ENCODE results near the gene POLR2L.
A peak's percentile ranks its signal among the peaks of the same experiment; 100 is the strongest.

POLR2L gene

GRCh38 chr11:873706-874105 is 31.4 kb upstream of the POLR2L start:
- no peak for ATAC-seq
- TF ChIP-seq PPARA (CRISPR knock-in tag; IDR thresholded peaks at IDR 0.05; ENCODE audit: borderline replicate concordance) (no peak), ZNF70 (CRISPR knock-in tag; IDR thresholded peaks at IDR 0.05) (no peak), RARB (CRISPR knock-in tag; IDR thresholded peaks at IDR 0.05) (no peak), SNAI2 (CRISPR knock-in tag; IDR thresholded peaks at IDR 0.05) (no peak), ISL1 (CRISPR knock-in tag; IDR thresholded peaks at IDR 0.05) (no peak), TOX (CRISPR knock-in tag; IDR thresholded peaks at IDR 0.05; ENCODE audit: borderline replicate concordance) (no peak), POU6F1 (CRISPR knock-in tag; IDR thresholded peaks at IDR 0.05; ENCODE audit: borderline replicate concordance, low read depth) (no peak), ZFP30 (CRISPR knock-in tag; IDR thresholded peaks at IDR 0.05) (no peak), ESRRG (CRISPR knock-in tag; IDR thresholded peaks at IDR 0.05) (no peak)
- TF ChIP-seq, protein P1, sequence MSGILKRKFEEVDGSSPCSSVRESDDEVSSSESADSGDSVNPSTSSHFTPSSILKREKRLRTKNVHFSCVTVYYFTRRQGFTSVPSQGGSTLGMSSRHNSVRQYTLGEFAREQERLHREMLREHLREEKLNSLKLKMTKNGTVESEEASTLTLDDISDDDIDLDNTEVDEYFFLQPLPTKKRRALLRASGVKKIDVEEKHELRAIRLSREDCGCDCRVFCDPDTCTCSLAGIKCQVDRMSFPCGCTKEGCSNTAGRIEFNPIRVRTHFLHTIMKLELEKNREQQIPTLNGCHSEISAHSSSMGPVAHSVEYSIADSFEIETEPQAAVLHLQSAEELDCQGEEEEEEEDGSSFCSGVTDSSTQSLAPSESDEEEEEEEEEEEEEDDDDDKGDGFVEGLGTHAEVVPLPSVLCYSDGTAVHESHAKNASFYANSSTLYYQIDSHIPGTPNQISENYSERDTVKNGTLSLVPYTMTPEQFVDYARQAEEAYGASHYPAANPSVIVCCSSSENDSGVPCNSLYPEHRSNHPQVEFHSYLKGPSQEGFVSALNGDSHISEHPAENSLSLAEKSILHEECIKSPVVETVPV (CRISPR knock-in tag; IDR thresholded peaks at IDR 0.05), result no peak

DNA sequence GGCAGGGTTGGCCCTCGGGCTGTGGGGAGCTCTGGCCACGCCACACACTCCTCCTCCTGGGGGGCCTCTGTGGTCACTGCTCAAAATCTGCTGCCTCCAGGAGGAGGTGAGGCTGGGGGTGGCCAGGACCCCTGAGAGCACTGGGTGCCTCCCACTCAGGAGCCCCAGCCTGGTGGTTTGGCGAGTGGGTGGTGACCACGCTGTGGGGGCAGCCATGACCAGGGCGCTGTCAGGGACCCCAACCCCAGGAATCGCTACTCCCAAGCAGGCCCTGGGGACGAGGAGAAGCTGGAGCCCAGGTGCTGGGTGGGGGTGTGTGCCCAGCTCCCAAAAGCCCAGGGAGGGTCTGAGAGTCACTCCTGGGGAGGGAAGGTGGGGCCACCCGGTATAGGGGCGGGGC is 30.5 kb upstream of the POLR2L start:
- TF ChIP-seq BACH2 (CRISPR knock-in tag; IDR thresholded peaks at IDR 0.05; ENCODE audit: borderline replicate concordance) (no peak), CSDC2 (CRISPR knock-in tag; IDR thresholded peaks at IDR 0.05) (no peak), ZFP30 (CRISPR knock-in tag; IDR thresholded peaks at IDR 0.05) (no peak)
- no peak for ATAC-seq

DNA sequence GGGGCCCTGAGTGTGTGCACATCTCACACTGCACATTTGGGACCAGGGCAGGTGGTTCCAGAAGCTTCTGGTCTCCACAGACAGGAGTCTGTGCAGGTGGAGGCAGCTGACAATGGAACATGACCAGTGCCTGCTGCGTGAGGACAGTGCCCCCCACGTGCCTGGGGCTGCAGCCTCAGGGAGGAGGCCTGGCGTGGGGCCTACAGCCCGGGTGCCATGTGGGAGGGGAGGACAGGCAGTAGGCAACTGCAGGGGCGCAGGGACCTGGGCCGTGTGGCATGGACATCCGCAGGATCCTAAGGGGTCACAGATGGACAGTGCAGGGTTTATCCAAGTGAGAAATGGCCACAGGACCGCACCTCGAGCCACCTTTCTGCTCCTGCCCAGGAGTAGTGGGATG is 29.1 kb upstream of the POLR2L start:
- TF ChIP-seq ZNF8 (CRISPR knock-in tag; IDR thresholded peaks at IDR 0.05), result no peak
- no peak for TF ChIP-seq POU6F1 (CRISPR knock-in tag; IDR thresholded peaks at IDR 0.05; ENCODE audit: borderline replicate concordance, low read depth)
- TF ChIP-seq, protein P1 (CRISPR knock-in tag; IDR thresholded peaks at IDR 0.05), result no peak
- no peak for TF ChIP-seq TOX (CRISPR knock-in tag; IDR thresholded peaks at IDR 0.05; ENCODE audit: borderline replicate concordance)
- no peak for ATAC-seq

DNA sequence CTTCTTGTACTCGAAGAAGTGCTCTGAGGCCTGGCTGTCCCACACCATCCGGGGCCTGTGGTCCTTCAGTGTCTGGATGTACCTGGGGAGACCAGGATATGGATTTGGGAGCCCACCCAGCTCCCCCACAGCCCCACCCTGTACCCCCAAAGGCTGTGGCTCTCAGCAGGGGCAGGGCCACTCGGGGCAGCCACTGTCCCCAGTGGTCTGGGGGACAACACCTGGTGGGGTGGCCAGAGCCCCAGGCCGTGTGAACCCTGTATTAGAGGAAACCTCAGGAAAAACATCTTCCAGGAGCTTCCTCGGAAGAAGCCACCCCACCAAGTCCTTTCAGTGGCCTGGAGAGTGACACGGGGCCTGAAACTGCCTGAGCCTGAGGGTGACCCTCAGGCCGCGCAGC is 28.1 kb upstream of the POLR2L start:
- no peak; the same call in 2 of the 3 replicates for ATAC-seq
- TF ChIP-seq ISL1 (CRISPR knock-in tag; IDR thresholded peaks at IDR 0.05) (no peak), TOX (CRISPR knock-in tag; IDR thresholded peaks at IDR 0.05; ENCODE audit: borderline replicate concordance) (no peak), POU6F1 (CRISPR knock-in tag; IDR thresholded peaks at IDR 0.05; ENCODE audit: borderline replicate concordance, low read depth) (no peak), CSDC2 (CRISPR knock-in tag; IDR thresholded peaks at IDR 0.05) (no peak), SNAI2 (CRISPR knock-in tag; IDR thresholded peaks at IDR 0.05) (no peak), PPARA (CRISPR knock-in tag; IDR thresholded peaks at IDR 0.05; ENCODE audit: borderline replicate concordance) (no peak), RARB (CRISPR knock-in tag; IDR thresholded peaks at IDR 0.05) (no peak)

GRCh38 chr11:870127-870413 is 27.7 kb upstream of the POLR2L start:
- peak; percentile 27 for ATAC-seq
- TF ChIP-seq, protein P2, sequence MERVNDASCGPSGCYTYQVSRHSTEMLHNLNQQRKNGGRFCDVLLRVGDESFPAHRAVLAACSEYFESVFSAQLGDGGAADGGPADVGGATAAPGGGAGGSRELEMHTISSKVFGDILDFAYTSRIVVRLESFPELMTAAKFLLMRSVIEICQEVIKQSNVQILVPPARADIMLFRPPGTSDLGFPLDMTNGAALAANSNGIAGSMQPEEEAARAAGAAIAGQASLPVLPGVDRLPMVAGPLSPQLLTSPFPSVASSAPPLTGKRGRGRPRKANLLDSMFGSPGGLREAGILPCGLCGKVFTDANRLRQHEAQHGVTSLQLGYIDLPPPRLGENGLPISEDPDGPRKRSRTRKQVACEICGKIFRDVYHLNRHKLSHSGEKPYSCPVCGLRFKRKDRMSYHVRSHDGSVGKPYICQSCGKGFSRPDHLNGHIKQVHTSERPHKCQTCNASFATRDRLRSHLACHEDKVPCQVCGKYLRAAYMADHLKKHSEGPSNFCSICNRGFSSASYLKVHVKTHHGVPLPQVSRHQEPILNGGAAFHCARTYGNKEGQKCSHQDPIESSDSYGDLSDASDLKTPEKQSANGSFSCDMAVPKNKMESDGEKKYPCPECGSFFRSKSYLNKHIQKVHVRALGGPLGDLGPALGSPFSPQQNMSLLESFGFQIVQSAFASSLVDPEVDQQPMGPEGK (CRISPR knock-in tag; IDR thresholded peaks at IDR 0.05; ENCODE audit: borderline replicate concordance), result no peak
- TF ChIP-seq ARNTL (CRISPR knock-in tag; IDR thresholded peaks at IDR 0.05; ENCODE audit: borderline replicate concordance, low read depth) (no peak), SNAI2 (CRISPR knock-in tag; IDR thresholded peaks at IDR 0.05) (no peak), RARB (CRISPR knock-in tag; IDR thresholded peaks at IDR 0.05) (no peak), ESRRG (CRISPR knock-in tag; IDR thresholded peaks at IDR 0.05) (no peak), ZFP30 (CRISPR knock-in tag; IDR thresholded peaks at IDR 0.05) (no peak), ZNF8 (CRISPR knock-in tag; IDR thresholded peaks at IDR 0.05) (no peak), ZC3H10 (CRISPR knock-in tag; IDR thresholded peaks at IDR 0.05) (no peak), ZNF565 (CRISPR knock-in tag; conservative IDR thresholded peaks at IDR 0.05; ENCODE audit: low read depth) (no peak), OSR1 (CRISPR knock-in tag; IDR thresholded peaks at IDR 0.05) (no peak), CSDC2 (CRISPR knock-in tag; IDR thresholded peaks at IDR 0.05) (no peak)
- TF ChIP-seq, protein P1 (CRISPR knock-in tag; IDR thresholded peaks at IDR 0.05), result no peak
- TF ChIP-seq, protein P3, sequence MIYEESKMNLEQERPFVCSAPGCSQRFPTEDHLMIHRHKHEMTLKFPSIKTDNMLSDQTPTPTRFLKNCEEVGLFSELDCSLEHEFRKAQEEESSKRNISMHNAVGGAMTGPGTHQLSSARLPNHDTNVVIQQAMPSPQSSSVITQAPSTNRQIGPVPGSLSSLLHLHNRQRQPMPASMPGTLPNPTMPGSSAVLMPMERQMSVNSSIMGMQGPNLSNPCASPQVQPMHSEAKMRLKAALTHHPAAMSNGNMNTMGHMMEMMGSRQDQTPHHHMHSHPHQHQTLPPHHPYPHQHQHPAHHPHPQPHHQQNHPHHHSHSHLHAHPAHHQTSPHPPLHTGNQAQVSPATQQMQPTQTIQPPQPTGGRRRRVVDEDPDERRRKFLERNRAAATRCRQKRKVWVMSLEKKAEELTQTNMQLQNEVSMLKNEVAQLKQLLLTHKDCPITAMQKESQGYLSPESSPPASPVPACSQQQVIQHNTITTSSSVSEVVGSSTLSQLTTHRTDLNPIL (CRISPR knock-in tag; IDR thresholded peaks at IDR 0.05; ENCODE audit: low read depth), result no peak

Data from SK-N-SH treated with all-trans-retinoic acid at 6 μM for 48 hours (cell line).